Astrocyte (in vitro differentiated cells and primary cell): ENCODE measurements around the gene HTR3A. TPM values are rescaled to one million over a fixed set of nuclear protein-coding genes. Genes with fewer than 3 reads are reported as not detected.

Experiments used
- DNase-seq: peaks from one replicate; pipeline ENCODE4 v3.0.0-alpha.2; 2010; ENCODE audit warnings: low read depth
- FAIRE-seq: peaks from 2 replicates; lab custom pipeline; 2011; peaks lifted over from hg19 to GRCh38; lab: Jason Lieb, UNC
- H2AFZ ChIP-seq: 2 replicates; pipeline ENCODE4 v1.6.0; 2012; ENCODE audit warnings: low read depth, low read length, inconsistent platforms
- H3K27ac ChIP-seq: 2 replicates; pipeline ENCODE4 v1.5.1; 2011; ENCODE audit warnings: low read depth, low read length, inconsistent platforms
- H3K27me3 ChIP-seq: 2 replicates; pipeline ENCODE4 v1.6.0; 2011; ENCODE audit warnings: low read length, inconsistent platforms; ENCODE audit not compliant: insufficient read depth
- H3K36me3 ChIP-seq: 2 replicates; pipeline ENCODE4 v1.5.1; 2011; ENCODE audit warnings: low read length, inconsistent platforms; ENCODE audit not compliant: insufficient read depth
- H3K4me1 ChIP-seq: 2 replicates; pipeline ENCODE4 v1.5.1; 2011; ENCODE audit warnings: low read length, inconsistent platforms; ENCODE audit not compliant: insufficient read depth
- H3K4me2 ChIP-seq: 2 replicates; pipeline ENCODE4 v1.6.0; 2012; ENCODE audit warnings: low read length, inconsistent platforms
- H3K4me3 ChIP-seq: 2 replicates; pipeline ENCODE4 v1.5.1; 2011; ENCODE audit warnings: low read depth, mild to moderate bottlenecking, low read length, inconsistent platforms; ENCODE audit not compliant: insufficient read depth
- H3K79me2 ChIP-seq: 2 replicates; pipeline ENCODE4 v1.6.0; 2012; ENCODE audit warnings: mild to moderate bottlenecking, low read length, inconsistent platforms; ENCODE audit not compliant: insufficient read depth
- H3K9ac ChIP-seq: 2 replicates; pipeline ENCODE4 v1.6.0; 2012; ENCODE audit warnings: mild to moderate bottlenecking, low read length, inconsistent platforms
- H3K9me3 ChIP-seq: 2 replicates; pipeline ENCODE4 v1.5.1; 2012; ENCODE audit warnings: low read depth, mild to moderate bottlenecking, low read length, inconsistent platforms; ENCODE audit not compliant: insufficient read depth
- H4K20me1 ChIP-seq: 2 replicates; pipeline ENCODE4 v1.6.0; 2012; ENCODE audit warnings: low read length, inconsistent platforms; ENCODE audit not compliant: insufficient read depth
- H3K27ac Mint-ChIP-seq: one replicate; pipeline ENCODE4 v1.8.0; 2021; ENCODE audit warnings: mild to moderate bottlenecking, mixed read lengths; ENCODE audit not compliant: unreplicated experiment
- H3K27me3 Mint-ChIP-seq: one replicate; pipeline ENCODE4 v1.8.0; 2021; ENCODE audit warnings: low read depth, mixed read lengths; ENCODE audit not compliant: unreplicated experiment
- H3K36me3 Mint-ChIP-seq: one replicate; pipeline ENCODE4 v1.8.0; 2021; ENCODE audit warnings: low read depth, mixed read lengths; ENCODE audit not compliant: unreplicated experiment
- H3K4me1 Mint-ChIP-seq: one replicate; pipeline ENCODE4 v1.8.0; 2021; ENCODE audit warnings: low read depth, mixed read lengths; ENCODE audit not compliant: unreplicated experiment
- H3K4me3 Mint-ChIP-seq: one replicate; pipeline ENCODE4 v1.8.0; 2021; ENCODE audit warnings: mild to moderate bottlenecking, moderate library complexity, mixed read lengths; ENCODE audit not compliant: unreplicated experiment
- H3K9me3 Mint-ChIP-seq: one replicate; pipeline ENCODE4 v1.8.0; 2021; ENCODE audit warnings: mild to moderate bottlenecking, mixed read lengths; ENCODE audit not compliant: unreplicated experiment
- CTCF ChIP-seq: IDR thresholded peaks from 2 replicates; pipeline ENCODE4 v1.5.1; 2011; ENCODE audit warnings: low read depth, mild to moderate bottlenecking, inconsistent platforms, low read length, moderate library complexity; ENCODE audit not compliant: insufficient read depth
- EZH2 ChIP-seq: IDR thresholded peaks from 2 replicates; pipeline ENCODE4 v1.6.1; 2012; ENCODE audit warnings: mild to moderate bottlenecking, low read length, inconsistent platforms; ENCODE audit not compliant: insufficient read depth
- total RNA-seq: library from RNA; stranded (reverse); gene quantifications from 2 replicates; pipeline ENCODE4 v1.2.1, GENCODE V29; 2021

The HTR3A gene
- total RNA-seq, 1 donor from 2014 or later, result not detected

- TF ChIP-seq EZH2 (no peak), CTCF (no peak)
- Histone ChIP-seq H3K9ac (no peak overlapping the region), H3K4me3 (no peak overlapping the region), H4K20me1 (no peaks in the 10 kb centered on the region), H3K4me1 (no peaks in the 10 kb centered on the region), H3K9me3 (no peaks in the 10 kb centered on the region), H3K79me2 (no peaks in the 10 kb centered on the region), H3K4me2 (no peak overlapping the region), H2AFZ (no peak overlapping the region), H3K27me3 (no peaks in the 10 kb centered on the region), H3K27ac (no peak overlapping the region), H3K36me3 (no peaks in the 10 kb centered on the region)
- Mint-ChIP-seq H3K4me1 (no peaks in the 10 kb centered on the region), H3K9me3 (no peaks in the 10 kb centered on the region), H3K4me3 (no peak overlapping the region), H3K27ac (no peak overlapping the region), H3K36me3 (no peaks in the 10 kb centered on the region), H3K27me3 (peaks cover 75% of the 10 kb centered on the region)
- FAIRE-seq (no peak), DNase-seq (no peak)
These were observed 53.0 kb downstream of the HTR3A start for GRCh38 chr11:114027926-114028325.

GRCh38 chr11:114031246-114031966 lies 56.5 kb downstream of the HTR3A start:
- FAIRE-seq, result no peak

More at GRCh38 chr11:114031246-114031966, 56.5 kb downstream of the HTR3A start:
- Histone ChIP-seq H3K4me3 (no peak overlapping the region), H3K27ac (no peak overlapping the region), H3K9me3 (no peaks in the 10 kb centered on the region), H3K9ac (no peak overlapping the region), H3K79me2 (no peaks in the 10 kb centered on the region), H3K27me3 (peaks cover 10% of the 10 kb centered on the region), H3K4me2 (no peak overlapping the region), H3K4me1 (no peaks in the 10 kb centered on the region), H2AFZ (no peak overlapping the region), H3K36me3 (no peaks in the 10 kb centered on the region), H4K20me1 (no peaks in the 10 kb centered on the region)
- Mint-ChIP-seq H3K27ac (no peak overlapping the region), H3K4me3 (no peak overlapping the region), H3K9me3 (peaks cover 2% of the 10 kb centered on the region), H3K27me3 (peaks cover 78% of the 10 kb centered on the region), H3K4me1 (no peaks in the 10 kb centered on the region), H3K36me3 (peaks cover 2% of the 10 kb centered on the region)
- no peak for TF ChIP-seq CTCF
- DNase-seq, result no peak
